Left colon (tissue), 2 donors: ENCODE data around the gene CLCN5. TPM values are rescaled to one million over a fixed set of nuclear protein-coding genes. Genes with fewer than 3 reads are reported as not detected.

Source experiments
- ATAC-seq: fragments of 200-7000 bp; cut with Tn5 transposase; one replicate; pipeline ENCODE4 v1.9.1; 2020; ENCODE audit warnings: mild to moderate bottlenecking, moderate library complexity
- DNase-seq, 2 donors: peaks; one replicate each; pipeline ENCODE4 v3.0.0-alpha.2; 2020
- intact Hi-C, 2 donors: fragments of 100-400 bp; cut with DNase I in 1 of 2; cut with micrococcal nuclease in 1 of 2; formaldehyde crosslinking; loops; one replicate each; pipeline versions ENCODE4 v1.11.2 to v1.14.0; 2022; cut with DNase I, micrococcal nuclease
- total RNA-seq, 2 donors: library from RNA; stranded (reverse); fragmentation: NEBNext Ultra II Directional; extraction: Animal tissue kit (Norgen Biotek cat#: 25700); gene quantifications; one replicate each; pipeline ENCODE4 v1.2.1, GENCODE V29; 2021
- donor health status: DM: no; HTN: no; CAD: no.
- donor health status: DM: yes; HTN: yes; CAD: no.

CLCN5 gene
- total RNA-seq, 2 donors from 2014 or later, result 9.1 to 9.4 TPM

DNA sequence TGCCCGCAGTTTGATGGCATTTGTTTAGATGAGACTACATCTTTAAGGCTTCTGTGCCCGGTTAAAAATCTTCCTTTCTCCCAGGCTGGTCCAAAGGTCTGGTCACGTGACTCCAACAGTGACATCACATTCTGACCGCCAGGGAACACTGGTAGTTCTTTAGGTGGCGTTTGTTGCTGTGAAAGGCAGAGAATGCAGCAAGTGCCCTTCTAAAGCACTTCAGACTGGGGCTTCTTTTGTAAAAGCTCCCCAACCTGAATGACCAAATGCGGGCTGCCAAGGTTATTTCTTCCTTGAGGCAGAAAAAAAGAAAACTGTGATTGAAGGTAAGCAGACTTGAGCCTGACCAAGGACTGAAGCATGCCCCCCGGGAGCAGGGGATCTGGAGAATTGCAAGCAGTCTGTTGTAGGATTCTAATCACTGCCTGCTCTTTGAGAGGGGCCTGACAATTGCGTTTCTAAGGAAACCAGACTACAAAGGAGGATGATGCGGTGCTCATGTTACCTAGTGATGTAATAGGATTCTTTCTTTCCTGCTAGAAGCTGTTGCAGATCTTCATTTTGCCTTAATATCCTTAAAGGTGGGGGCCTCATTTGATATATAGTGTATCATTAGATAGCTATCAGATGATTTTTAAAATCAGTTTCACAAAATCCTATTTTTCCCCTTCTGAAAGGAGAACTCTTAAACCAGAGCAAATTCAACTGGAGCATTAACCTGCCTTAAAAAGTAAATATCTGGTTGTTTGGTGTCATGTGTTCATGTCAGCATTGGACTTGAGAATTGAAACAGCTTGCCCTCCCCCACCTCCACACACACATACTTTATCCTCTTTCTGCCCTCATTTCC, 145.3 kb downstream of the CLCN5 start:
- peak; percentile 96 for ATAC-seq
- intact Hi-C loops, result no loop called here

DNA sequence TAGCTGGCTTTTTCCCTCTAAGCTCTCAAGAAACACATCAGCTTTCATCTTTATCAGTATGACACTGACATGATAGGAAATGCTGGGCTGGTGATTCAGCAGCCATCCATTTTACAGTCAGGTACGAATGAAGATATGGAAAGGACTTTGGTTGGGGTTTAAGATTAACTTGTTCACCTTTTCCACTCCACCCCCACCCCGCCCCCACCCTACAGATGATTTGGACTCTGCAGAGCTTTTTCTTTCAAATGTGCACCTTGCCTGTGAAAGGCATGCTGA, 145.8 kb downstream of the CLCN5 start:
- peak; percentile 73 for ATAC-seq
- intact Hi-C loops, result no loop called here
- DNase-seq, result no peak

More for the DNA sequence above, 145.3 kb downstream of the CLCN5 start:
- peak; percentile 37 to 43 for DNase-seq

DNA sequence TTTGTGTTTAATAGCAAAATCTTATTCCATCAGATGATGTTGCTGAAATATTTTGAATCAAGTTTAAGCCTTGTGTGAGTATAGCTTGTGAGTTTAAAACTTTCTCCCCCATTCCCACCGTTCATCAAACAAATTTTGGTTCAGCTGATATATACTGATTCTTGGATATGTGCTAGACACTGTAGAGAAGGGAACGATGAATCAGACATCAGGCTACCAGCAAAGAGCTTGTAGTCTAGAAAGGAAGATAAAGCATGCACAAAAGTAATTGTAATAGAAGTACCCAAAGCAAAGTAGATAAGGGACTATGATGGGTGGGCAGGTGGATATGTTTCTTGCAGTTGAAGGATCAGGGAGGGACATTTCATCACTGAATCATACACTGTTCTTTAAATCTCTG, 146.5 kb downstream of the CLCN5 start:
- intact Hi-C loops, result no loop called here
- DNase-seq (no peak), ATAC-seq (no peak)

DNA sequence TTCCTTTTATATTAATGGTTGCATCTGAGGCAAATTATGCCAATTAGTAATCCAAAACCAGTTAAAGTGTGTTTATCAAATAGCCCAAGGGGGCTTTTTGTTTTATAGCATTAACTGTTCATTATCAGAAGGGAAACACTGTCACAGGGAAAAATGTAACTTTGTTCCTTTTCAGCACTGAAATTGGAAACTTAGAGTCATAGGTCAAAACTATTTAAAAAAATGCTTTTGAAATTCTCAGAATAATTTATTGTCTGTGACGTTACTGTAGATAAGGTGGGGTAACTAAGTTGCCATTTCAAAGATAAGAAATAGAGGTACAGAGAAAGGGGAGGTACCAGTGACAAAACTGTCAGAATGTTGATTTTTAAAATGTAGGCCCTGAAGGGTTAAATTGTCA, 149.1 kb downstream of the CLCN5 start:
- no peak for DNase-seq
- no peak for ATAC-seq
- intact Hi-C loops, result no loop called here

DNA sequence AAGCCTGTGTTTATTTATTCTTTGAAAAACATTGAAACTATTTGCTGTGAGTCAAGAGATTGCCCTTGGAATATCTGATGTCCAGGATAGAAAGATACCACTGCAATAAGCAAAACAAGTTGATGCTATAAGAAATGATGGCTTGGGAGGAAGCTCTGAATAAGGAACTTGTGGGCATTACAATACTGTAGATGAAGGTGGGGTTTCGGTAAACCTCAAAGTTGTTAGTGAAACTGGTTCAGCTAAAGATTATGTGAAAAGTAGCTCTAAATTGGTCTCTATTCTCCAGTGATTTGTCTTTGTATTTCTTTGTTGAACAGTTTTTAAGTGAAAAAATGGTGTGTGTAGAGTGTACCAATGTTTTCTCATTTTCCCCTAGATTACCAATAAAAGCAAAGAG, 149.7 kb downstream of the CLCN5 start:
- intact Hi-C loops, result no loop called here
- DNase-seq, result no peak

DNA sequence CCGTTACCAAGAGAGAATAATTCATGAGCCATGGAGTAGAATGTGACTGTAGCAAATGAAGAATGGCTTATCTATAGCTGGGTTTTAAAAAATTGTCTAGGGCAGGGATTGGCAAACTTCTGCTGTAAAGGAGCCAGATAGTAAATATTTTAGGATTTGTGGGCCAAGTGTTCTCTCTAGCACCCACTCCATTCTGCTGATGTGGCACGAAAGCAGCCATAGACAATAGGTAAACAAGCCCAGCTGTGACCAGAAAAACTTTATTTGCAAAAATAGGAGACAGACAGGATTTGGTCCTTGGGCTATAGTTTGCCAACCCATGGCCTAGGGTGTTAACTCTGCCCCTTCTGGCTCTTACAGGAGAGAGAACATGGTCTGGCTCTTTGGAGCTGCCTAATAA, 151.2 kb downstream of the CLCN5 start:
- ATAC-seq, result no peak
- intact Hi-C loops, result no loop called here
- DNase-seq, result no peak

More for the DNA sequence above, 149.7 kb downstream of the CLCN5 start:
- ATAC-seq, result no peak

DNA sequence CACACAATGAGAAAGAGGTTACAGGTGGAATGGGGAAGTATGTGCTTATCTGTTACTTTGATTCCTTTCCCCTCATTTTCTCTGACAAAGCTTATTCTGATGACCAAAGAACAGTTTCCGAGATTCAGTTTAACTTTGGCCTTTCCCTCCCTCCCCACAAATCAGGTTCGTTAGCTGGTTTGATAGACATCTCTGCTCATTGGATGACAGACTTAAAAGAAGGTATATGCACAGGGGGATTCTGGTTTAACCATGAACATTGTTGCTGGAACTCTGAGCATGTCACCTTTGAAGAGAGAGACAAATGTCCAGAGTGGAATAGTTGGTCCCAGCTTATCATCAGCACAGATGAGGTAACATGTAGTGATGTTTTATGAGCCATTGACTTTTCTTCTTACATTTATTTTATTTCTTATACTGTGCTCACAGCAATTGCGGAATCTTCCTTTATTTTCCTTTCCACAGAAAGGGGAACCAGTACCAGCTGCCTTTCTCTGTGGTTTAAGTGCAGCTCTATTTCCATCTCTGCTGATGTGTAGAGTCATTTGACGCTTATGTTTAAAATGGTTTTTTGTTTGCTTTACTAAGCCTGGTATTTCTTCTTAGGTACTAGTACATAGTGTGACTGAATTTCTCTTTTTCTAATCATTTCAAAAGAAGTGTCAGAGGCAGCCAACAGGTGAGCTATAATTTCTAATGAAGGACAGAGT, 153.4 kb downstream of the CLCN5 start:
- intact Hi-C loops, result no loop called here
- ATAC-seq (no peak), DNase-seq (no peak)

DNA sequence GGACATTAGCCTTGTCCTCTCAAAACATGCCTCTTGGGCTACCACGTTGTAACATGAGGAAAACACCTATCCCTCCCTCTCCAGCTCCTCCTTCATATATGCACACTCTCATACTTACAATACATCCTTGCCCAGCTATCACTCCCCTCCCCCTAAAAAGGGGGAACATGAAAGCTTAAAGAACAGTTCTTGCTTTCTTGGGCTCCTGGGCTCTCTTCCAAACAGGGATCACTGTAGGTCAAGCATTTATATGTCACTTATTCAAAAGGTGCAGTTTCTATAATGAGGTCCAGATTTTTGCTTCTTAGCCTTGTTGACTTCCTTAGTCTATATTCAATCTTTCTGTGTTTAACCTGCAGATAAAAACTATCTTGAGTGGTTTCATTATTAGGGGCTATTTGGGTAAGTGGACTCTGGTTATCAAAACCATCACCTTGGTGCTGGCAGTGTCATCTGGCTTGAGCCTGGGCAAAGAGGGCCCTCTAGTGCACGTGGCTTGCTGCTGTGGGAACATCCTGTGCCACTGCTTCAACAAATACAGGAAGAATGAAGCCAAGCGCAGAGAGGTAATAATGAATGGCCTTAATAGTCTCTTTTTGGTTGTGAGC, 159.0 kb downstream of the CLCN5 start:
- intact Hi-C loops, result loop anchor here in 1 of 2 donors (10.0 kb wide), 1 partner anchor 167 kb away; no protein-coding TSS in a partner anchor
- DNase-seq (peak; percentile 33 to 39), ATAC-seq (peak; percentile 88)

DNA sequence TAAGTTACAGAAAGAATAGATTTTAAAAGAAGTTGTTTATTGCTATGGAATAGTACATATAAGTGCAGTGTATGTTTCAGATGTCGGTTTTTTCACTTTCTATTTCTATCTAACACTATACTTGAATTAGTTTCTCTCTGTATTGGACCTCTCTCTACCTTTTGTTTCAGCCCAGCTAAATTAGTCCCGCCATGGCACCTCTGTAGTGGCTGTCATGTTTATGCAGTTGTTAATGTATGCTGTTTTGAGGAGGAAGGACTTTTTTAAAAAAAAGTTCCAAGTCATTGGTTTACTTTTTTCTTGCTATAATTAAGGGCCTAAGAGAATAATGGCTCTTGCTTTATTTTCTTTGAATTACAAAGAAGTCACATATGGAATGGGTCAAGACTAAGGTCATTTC, 160.3 kb downstream of the CLCN5 start:
- no peak for ATAC-seq
- DNase-seq, result no peak
- intact Hi-C loops, result loop anchor here in 1 of 2 donors (10.0 kb wide), 1 partner anchor 168 kb away; no protein-coding TSS in a partner anchor

DNA sequence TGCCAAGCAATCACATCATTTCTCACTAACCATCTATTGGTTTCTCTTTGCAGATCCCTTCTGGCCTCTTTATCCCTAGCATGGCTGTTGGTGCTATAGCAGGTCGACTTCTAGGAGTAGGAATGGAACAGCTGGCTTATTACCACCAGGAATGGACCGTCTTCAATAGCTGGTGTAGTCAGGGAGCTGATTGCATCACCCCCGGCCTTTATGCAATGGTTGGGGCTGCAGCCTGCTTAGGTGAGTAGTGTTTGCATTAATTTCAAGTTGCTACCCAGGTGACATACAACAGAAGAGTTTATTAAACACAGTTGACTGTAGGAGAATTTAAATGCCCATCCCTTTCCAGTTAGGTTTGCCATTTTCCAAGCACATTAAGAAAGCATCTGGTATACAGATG, 166.2 kb downstream of the CLCN5 start:
- DNase-seq (no peak), ATAC-seq (no peak)
- intact Hi-C loops, result loop anchor here in 1 of 2 donors (10.0 kb wide), 1 partner anchor 174 kb away; no protein-coding TSS in a partner anchor

DNA sequence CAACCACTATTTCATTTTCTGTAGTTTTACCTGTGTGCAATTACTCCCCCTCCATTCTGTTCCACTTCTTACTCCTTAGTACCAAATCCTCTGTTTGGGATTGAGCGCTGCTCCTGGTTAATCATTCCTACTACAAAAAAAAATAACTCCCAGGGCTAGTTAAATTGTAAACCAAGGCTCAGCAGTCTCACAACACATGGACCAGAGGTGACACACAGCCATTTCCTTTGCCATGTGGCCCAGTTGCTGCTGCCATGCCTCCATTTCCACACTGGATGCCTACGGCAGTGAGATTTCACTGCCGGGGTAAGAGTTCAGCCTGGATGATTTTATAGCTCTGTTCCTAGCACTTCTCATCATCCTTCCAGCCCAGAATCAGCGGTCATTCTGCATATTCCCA, 171.2 kb downstream of the CLCN5 start:
- ATAC-seq (peak; percentile 47), DNase-seq (no peak)
- intact Hi-C loops, result no loop called here

DNA sequence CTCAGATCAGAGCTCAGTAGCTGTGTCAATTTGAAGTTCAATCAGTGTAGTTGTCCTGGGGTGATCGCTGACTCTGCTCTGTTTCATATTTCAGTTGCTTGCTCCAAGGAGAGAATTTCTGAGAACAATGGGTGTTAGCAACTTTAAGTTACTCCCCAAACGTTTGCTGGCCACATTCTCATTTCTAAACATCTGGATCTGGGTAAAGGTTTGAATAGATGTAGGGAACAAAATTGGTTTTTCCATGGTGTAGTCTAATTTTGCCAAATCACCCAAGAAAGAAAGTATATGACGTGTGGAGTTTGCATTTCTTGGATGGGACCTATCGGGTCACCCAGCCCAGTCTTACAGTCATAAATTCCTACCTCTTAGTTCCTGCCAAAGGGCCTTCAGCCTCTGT, 174.7 kb downstream of the CLCN5 start:
- intact Hi-C loops, result no loop called here
- DNase-seq (no peak), ATAC-seq (no peak)

DNA sequence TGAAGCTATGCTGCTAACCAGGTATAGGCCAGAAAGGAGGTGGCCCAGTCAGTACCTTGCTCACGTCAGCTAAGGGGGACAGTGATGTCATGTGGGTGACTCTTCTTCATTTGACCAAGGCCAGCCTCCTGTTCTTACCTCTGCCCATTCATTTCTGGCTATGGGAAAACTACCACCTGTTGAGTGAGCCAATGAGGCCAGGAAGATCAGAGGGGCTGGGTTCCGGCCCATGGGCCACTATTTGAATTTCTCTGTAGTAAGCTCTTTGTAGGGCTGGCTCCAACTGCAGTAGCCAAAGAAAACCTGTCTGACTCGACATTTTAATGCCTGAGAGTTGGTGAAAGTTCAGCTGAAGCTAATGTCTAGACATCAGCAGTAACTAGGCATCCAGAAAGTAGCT, 175.8 kb downstream of the CLCN5 start:
- intact Hi-C loops, result no loop called here
- ATAC-seq (no peak), DNase-seq (no peak)

DNA sequence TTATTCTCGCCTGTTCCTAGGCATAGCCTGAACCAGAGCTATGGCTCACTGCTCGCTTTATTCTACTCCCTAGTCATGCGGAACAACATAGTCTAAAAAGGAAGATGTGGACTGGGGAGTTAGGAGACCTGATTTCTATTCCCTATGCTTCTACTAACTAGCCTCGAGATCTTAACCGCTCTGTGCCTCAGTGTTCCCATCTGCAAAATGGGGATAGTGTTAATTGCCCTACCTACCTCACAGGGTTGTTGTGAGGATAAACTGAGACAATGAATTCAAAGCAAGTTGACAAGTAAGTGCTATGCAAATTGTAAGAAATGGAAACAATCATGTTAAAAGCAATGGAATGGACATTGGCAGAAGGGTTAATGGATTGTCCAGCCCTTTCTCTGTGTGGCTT, 176.4 kb downstream of the CLCN5 start:
- no peak for ATAC-seq
- intact Hi-C loops, result no loop called here
- DNase-seq, result no peak

DNA sequence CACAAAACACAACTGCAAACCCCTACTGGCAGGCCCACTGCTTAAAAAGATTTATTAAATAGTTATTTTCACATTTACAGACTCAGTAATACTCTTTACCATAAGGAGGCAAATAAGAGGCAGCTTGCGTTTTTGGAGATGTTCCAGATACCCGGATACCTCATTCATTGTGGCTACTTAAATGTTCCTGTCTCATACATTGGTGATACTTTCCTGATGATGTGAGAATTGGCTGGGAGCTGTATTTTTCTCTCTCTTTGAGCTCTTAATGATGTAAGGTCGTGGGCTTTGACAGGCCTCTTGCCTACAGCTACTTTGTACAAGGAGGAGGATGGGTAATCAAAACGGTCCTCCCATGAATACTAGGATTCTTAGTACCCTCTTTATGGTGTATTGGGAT, 176.9 kb downstream of the CLCN5 start:
- ATAC-seq (no peak), DNase-seq (no peak)
- intact Hi-C loops, result no loop called here

DNA sequence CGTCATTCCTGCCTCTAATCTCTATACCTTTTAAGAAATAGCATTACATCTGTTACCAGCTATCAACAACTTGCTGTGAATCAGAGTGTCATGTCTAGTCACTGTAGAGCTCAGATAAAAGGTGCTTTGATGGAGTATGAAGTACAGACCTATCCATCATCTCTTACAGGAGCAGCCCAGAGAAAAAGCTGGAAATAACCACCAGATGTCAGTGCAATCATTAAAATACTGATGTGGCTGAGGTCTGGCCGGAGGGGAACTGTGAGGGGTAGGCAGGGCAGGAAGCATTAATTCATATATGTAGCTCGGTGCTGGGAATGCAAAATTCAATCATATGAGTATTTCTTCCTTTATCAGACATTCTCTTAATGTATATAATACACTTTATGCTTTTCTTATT, 177.8 kb downstream of the CLCN5 start:
- ATAC-seq, result peak; percentile 84
- intact Hi-C loops, result no loop called here
- no peak for DNase-seq

DNA sequence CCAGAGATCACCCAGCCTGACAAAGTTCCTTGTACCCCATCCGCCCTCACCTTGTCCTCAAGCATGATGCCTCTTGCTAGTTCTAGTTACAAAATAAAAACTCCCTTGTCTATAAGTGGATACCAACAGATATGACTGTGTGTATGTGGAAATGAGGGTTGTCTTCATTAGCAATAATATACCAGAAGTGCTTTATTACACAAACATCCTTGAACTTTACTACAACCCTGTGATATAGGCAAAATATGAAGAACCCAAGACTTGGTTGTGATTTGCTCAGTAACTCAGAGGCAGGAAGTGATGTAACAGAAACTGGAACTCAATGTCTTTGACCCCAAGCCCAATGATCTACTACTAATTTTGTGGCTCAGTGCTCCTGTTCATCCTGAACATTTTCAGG, 180.8 kb downstream of the CLCN5 start:
- intact Hi-C loops, result no loop called here
- ATAC-seq, result no peak
- DNase-seq, result no peak

DNA sequence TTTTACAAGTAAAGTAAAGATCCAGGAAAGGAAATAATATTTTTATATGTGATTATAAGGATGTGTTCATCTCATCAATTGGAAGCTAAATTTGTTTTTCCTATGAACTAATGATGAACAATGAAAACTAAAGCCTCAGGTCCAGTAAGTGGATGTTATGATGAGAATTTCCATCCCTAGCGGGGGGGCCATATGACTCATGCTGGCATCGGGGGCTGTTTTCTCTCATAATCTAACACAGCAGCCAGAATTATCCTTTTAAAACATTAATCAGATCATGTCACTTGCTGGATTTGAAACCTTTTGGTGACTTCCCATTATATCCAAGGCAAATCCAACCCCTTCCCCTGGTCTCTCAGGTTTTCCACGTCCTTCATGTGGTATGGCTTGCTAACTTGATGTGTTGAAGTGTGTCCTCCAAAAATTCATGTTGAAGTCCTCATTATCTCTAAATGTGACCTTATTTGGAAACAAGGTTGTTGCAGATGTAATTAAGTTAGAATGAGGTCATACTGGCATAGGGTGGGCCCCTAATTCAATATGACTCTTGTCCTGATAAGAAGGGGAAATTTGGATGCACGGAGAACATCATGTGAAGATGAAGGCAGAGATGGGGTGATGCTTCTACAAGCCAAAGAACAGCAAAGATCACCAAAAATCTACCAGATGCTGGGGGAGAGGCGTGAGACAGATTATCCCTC, 181.6 kb downstream of the CLCN5 start:
- intact Hi-C loops, result no loop called here
- ATAC-seq (no peak), DNase-seq (no peak)

DNA sequence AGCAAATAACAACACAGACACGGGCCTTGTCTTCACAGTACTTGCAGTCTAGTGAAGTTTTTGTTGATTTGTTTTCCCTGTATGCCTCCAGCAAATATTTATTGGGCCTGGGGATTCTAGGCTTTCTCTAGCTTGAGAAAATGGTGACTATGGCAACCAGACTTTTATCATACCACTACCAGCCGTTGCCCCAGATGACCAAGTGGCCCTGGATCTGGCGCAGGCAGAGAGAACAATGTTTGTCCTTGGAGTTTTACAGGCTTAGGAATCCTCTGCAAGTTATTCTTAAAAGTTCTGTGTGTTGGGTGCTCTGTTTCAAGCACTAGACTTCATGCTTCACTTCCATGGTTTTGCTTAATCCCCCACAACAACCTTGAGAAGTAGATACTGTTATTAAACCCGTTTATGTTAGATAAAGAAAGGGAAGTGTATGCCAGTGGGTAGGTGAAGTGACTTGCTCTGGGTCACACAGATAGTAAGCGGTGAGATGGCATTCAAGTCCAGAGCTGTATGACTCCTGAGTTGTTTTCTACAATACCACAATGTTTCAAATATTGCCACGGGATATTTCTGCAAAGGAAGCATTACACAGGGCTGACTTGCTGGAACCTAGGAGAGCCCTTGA, 183.8 kb downstream of the CLCN5 start:
- intact Hi-C loops, result no loop called here
- no peak for DNase-seq
- no peak for ATAC-seq
